ENCODE data around the gene AGMAT. TPM values are rescaled to one million over a fixed set of nuclear protein-coding genes. Genes with fewer than 3 reads are reported as not detected.

AGMAT gene
- total RNA-seq, 4 donors from 2014 or later = 0.85 to 2.6 (median 2.0) TPM

GRCh38 chr1:15570861-15571260, 14.0 kb downstream of the AGMAT start:
- TF ChIP-seq CTCF (IDR thresholded peaks at IDR 0.05 in 4 of 5, conservative IDR thresholded peaks at IDR 0.05 in 1 of 5) = no peak
- no peak for TF ChIP-seq POLR2A (IDR thresholded peaks at IDR 0.05)
- Histone ChIP-seq H3K9me3 (no peaks in the 10 kb centered on the region), H3K4me3 (no peak overlapping the region), H3K27ac (peak overlapping the region in 3 of 4 donors; percentile 16 to 95 (median 91)), H3K36me3 (peaks cover 0 to 44% of the 10 kb centered on the region in 2 donors), H3K4me1 (peaks cover 12 to 17% of the 10 kb centered on the region in 2 donors), H3K27me3 (no peaks in the 10 kb centered on the region)
- intact Hi-C loops (cut with DNase I; ENCODE audit: low total_unique reads) = no loop called here
- in situ Hi-C loops (cut with MboI; ENCODE audit: low sequenced_read_pairs in 4 of 4) = no loop called here
- no peak for DNase-seq
- no peak for ATAC-seq

- Histone ChIP-seq H3K4me1 (peaks cover 7% of the 10 kb centered on the region in 2 donors), H3K36me3 (peaks cover 5 to 66% of the 10 kb centered on the region in 2 donors), H3K27ac (peak overlapping the region in 1 of 4 donors; percentile 21), H3K27me3 (no peaks in the 10 kb centered on the region), H3K9me3 (no peaks in the 10 kb centered on the region), H3K4me3 (no peak overlapping the region)
- DNase-seq (no peak), ATAC-seq (no peak)
- in situ Hi-C loops (cut with MboI; ENCODE audit: low sequenced_read_pairs in 4 of 4) = no loop called here
- intact Hi-C loops (cut with DNase I; ENCODE audit: low total_unique reads) = no loop called here
- TF ChIP-seq POLR2A (IDR thresholded peaks at IDR 0.05) (no peak), CTCF (IDR thresholded peaks at IDR 0.05 in 4 of 5, conservative IDR thresholded peaks at IDR 0.05 in 1 of 5) (no peak)
These were observed 16.3 kb downstream of the AGMAT start for GRCh38 chr1:15568387-15569073.

- in situ Hi-C loops (cut with MboI; ENCODE audit: low sequenced_read_pairs in 4 of 4) (no loop called here), intact Hi-C loops (cut with DNase I; ENCODE audit: low total_unique reads) (no loop called here)
- Histone ChIP-seq H3K36me3 (peaks cover 0 to 51% of the 10 kb centered on the region in 2 donors), H3K4me1 (no peaks in the 10 kb centered on the region), H3K27me3 (no peaks in the 10 kb centered on the region), H3K9me3 (no peaks in the 10 kb centered on the region), H3K27ac (no peak overlapping the region), H3K4me3 (no peak overlapping the region)
- no peak for DNase-seq
- no peak for ATAC-seq
- no peak for TF ChIP-seq CTCF (IDR thresholded peaks at IDR 0.05 in 4 of 5, conservative IDR thresholded peaks at IDR 0.05 in 1 of 5)
- no peak for TF ChIP-seq POLR2A (IDR thresholded peaks at IDR 0.05)
These were observed 25.6 kb downstream of the AGMAT start for GRCh38 chr1:15559189-15559810.

- ATAC-seq = no peak
- H3K9me3 ChIP-seq = no peaks in the 10 kb centered on the region
- H3K27me3 ChIP-seq = no peaks in the 10 kb centered on the region
- no peak for DNase-seq
- no peaks in the 10 kb centered on the region for H3K4me1 ChIP-seq
- intact Hi-C loops (cut with DNase I; ENCODE audit: low total_unique reads) = no loop called here
- H3K27ac ChIP-seq = no peak overlapping the region
- TF ChIP-seq CTCF (IDR thresholded peaks at IDR 0.05 in 4 of 5, conservative IDR thresholded peaks at IDR 0.05 in 1 of 5) = no peak
- TF ChIP-seq POLR2A (IDR thresholded peaks at IDR 0.05) = no peak
- no peak overlapping the region for H3K4me3 ChIP-seq
- H3K36me3 ChIP-seq = peaks cover 0 to 49% of the 10 kb centered on the region in 2 donors
- in situ Hi-C loops (cut with MboI; ENCODE audit: low sequenced_read_pairs in 4 of 4) = no loop called here
These were observed 26.3 kb downstream of the AGMAT start for GRCh38 chr1:15558516-15558915.
